Panc1 (cell line): ENCODE data around the gene RNF144A. TPM values are rescaled to one million over a fixed set of nuclear protein-coding genes. Genes with fewer than 3 reads are reported as not detected.

Source experiments
- ATAC-seq: fragments of 200-7000 bp; cut with Tn5 transposase; 2 replicates; pipeline ENCODE4 v1.9.1; 2020; ENCODE audit warnings: mild to moderate bottlenecking, moderate library complexity
- BruUV-seq: library from RNA; stranded (reverse); fragments of 400-500 nt; replicated peaks from 2 replicates; lab custom pipeline; 2021; lab: Mats Ljungman, UMichigan
- CTCF ChIA-PET: fragments of 300-600 bp; sonication (Branson Sonifier 250); formaldehyde crosslinking; loops from one replicate; lab custom pipeline; 2022; ENCODE audit warnings: antibody characterized with exemption; lab: Charles Lee
- POLR2A ChIA-PET: fragments of 300-600 bp; sonication (Branson Sonifier 250); formaldehyde crosslinking; loops from one replicate; lab custom pipeline; 2022; ENCODE audit warnings: antibody characterized with exemption; lab: Charles Lee
- DNase-seq: peaks from one replicate; pipeline ENCODE4 v3.0.0-alpha.2; 2010; ENCODE audit warnings: low read depth, low spot score
- H3K27ac ChIP-seq: 2 replicates; pipeline ENCODE4 v1.5.1; 2011; ENCODE audit warnings: mild to moderate bottlenecking, low read length, inconsistent platforms
- H3K27me3 ChIP-seq: fragments of 200-500 bp; sonication (Bioruptor generic); 2 replicates; pipeline ENCODE4 v1.6.0; 2014; ENCODE audit warnings: low read length, inconsistent platforms; ENCODE audit not compliant: control insufficient read depth, insufficient read depth
- H3K36me3 ChIP-seq: fragments of 200-500 bp; sonication (Bioruptor generic); 2 replicates; pipeline ENCODE4 v1.5.1; 2014; ENCODE audit warnings: inconsistent platforms, mild to moderate bottlenecking, low read length, moderate library complexity; ENCODE audit not compliant: control insufficient read depth, insufficient read depth
- H3K4me1 ChIP-seq: 2 replicates; pipeline ENCODE4 v1.5.1; 2011; ENCODE audit warnings: inconsistent platforms, mild to moderate bottlenecking, low read length, moderate library complexity; ENCODE audit not compliant: control insufficient read depth, insufficient read depth
- H3K4me3 ChIP-seq, 2 experiments: 2 replicates each; pipeline ENCODE4 v1.5.1; 2011 to 2012; ENCODE audit warnings: low read depth in 2 of 2, low read length in 2 of 2, mild to moderate bottlenecking in 2 of 2, inconsistent platforms in 1 of 2, moderate library complexity in 1 of 2
- H3K9me3 ChIP-seq: fragments of 200-500 bp; sonication (Bioruptor generic); 2 replicates; pipeline ENCODE4 v1.5.1; 2014; ENCODE audit warnings: low read depth, mild to moderate bottlenecking, inconsistent platforms, low read length, moderate library complexity; ENCODE audit not compliant: control insufficient read depth, insufficient read depth
- POLR2AphosphoS5 ChIP-seq: IDR thresholded peaks from 2 replicates; pipeline ENCODE4 v1.6.1; 2012; ENCODE audit warnings: mild to moderate bottlenecking, low read depth, low read length, moderate library complexity
- SIN3A ChIP-seq: IDR thresholded peaks from 2 replicates; pipeline ENCODE4 v1.6.1; 2012; ENCODE audit warnings: low read depth, mild to moderate bottlenecking, low read length, moderate library complexity, borderline replicate concordance; ENCODE audit not compliant: insufficient read depth
- TCF7L2 ChIP-seq: IDR thresholded peaks from 2 replicates; pipeline ENCODE4 v1.6.1; 2011; ENCODE audit warnings: mild to moderate bottlenecking, low read depth, low read length, inconsistent platforms
- in situ Hi-C: cut with HindIII; loops from 2 replicates; pipeline ENCODE4 v1.10.0; 2016; ENCODE audit warnings: low sequenced_read_pairs, low pct_unique_long_range_greater_than_20kb
- intact Hi-C: fragments of 100-400 bp; cut with micrococcal nuclease; formaldehyde crosslinking; loops from one replicate; pipeline ENCODE4 v1.10.0; 2022; ENCODE audit not compliant: unreplicated experiment
- total RNA-seq: library from RNA; stranded (reverse); gene quantifications from one replicate; pipeline ENCODE4 v1.2.1, GENCODE V29; 2021; ENCODE audit not compliant: unreplicated experiment
- TF ChIP-seq, protein P1 (sequence below): fragments of 450-650 bp; IDR thresholded peaks from 2 replicates; pipeline ENCODE4 v1.5.1; 2017; ENCODE audit warnings: mild to moderate bottlenecking
- TF ChIP-seq, protein P2 (sequence below), 2 experiments: IDR thresholded peaks; 2 replicates each; pipeline ENCODE4 v1.6.1; 2011 to 2012; ENCODE audit warnings: low read depth in 2 of 2, control low read depth in 1 of 2, low read length in 1 of 2, mild to moderate bottlenecking in 1 of 2, moderate library complexity in 1 of 2; ENCODE audit not compliant: insufficient read depth in 1 of 2

The RNF144A gene
- total RNA-seq, 1 experiment from 2014 or later: 5.4 TPM

DNA sequence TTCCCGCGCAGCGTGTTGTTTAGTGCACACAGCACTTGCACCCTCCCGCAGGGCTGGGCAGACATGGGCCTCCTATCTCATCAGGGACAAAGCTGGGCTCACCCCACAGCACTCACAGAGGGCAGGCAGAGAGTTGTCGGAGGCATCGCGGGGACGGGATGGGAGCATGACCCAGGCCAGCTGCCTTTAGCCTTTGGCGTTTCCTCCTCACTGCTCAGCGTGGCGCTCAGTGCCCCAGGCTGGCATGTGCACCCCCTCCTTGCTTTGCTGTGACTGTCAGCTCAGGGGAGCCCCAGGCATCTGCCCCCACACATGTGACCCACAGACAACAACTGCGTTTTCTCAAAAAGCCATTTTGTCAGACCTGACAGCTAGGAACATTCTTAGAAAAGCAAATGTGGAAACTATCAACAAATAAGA, 101.1 kb downstream of the RNF144A start:
- BruUV-seq: no TSS peak
- no peak for DNase-seq
- ATAC-seq: no peak
- H3K4me3 ChIP-seq: no peak overlapping the region
- H3K9me3 ChIP-seq: no peaks in the 10 kb centered on the region
- POLR2A ChIA-PET: no interaction called here
- in situ Hi-C loops (no loop called here), intact Hi-C loops (no loop called here)
- CTCF ChIA-PET: no interaction called here
- H3K36me3 ChIP-seq: no peaks in the 10 kb centered on the region
- H3K27ac ChIP-seq: no peak overlapping the region
- no peaks in the 10 kb centered on the region for H3K27me3 ChIP-seq
- H3K4me1 ChIP-seq: no peaks in the 10 kb centered on the region
- TF ChIP-seq, protein P1, sequence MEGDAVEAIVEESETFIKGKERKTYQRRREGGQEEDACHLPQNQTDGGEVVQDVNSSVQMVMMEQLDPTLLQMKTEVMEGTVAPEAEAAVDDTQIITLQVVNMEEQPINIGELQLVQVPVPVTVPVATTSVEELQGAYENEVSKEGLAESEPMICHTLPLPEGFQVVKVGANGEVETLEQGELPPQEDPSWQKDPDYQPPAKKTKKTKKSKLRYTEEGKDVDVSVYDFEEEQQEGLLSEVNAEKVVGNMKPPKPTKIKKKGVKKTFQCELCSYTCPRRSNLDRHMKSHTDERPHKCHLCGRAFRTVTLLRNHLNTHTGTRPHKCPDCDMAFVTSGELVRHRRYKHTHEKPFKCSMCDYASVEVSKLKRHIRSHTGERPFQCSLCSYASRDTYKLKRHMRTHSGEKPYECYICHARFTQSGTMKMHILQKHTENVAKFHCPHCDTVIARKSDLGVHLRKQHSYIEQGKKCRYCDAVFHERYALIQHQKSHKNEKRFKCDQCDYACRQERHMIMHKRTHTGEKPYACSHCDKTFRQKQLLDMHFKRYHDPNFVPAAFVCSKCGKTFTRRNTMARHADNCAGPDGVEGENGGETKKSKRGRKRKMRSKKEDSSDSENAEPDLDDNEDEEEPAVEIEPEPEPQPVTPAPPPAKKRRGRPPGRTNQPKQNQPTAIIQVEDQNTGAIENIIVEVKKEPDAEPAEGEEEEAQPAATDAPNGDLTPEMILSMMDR: no peak
- TF ChIP-seq, protein P2, sequence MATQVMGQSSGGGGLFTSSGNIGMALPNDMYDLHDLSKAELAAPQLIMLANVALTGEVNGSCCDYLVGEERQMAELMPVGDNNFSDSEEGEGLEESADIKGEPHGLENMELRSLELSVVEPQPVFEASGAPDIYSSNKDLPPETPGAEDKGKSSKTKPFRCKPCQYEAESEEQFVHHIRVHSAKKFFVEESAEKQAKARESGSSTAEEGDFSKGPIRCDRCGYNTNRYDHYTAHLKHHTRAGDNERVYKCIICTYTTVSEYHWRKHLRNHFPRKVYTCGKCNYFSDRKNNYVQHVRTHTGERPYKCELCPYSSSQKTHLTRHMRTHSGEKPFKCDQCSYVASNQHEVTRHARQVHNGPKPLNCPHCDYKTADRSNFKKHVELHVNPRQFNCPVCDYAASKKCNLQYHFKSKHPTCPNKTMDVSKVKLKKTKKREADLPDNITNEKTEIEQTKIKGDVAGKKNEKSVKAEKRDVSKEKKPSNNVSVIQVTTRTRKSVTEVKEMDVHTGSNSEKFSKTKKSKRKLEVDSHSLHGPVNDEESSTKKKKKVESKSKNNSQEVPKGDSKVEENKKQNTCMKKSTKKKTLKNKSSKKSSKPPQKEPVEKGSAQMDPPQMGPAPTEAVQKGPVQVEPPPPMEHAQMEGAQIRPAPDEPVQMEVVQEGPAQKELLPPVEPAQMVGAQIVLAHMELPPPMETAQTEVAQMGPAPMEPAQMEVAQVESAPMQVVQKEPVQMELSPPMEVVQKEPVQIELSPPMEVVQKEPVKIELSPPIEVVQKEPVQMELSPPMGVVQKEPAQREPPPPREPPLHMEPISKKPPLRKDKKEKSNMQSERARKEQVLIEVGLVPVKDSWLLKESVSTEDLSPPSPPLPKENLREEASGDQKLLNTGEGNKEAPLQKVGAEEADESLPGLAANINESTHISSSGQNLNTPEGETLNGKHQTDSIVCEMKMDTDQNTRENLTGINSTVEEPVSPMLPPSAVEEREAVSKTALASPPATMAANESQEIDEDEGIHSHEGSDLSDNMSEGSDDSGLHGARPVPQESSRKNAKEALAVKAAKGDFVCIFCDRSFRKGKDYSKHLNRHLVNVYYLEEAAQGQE (IDR thresholded peaks at IDR 0.05; ENCODE audit: insufficient read depth in 1 of 2, low read depth in 2 of 2, low read length in 1 of 2): no peak
- TF ChIP-seq POLR2AphosphoS5: no peak

DNA sequence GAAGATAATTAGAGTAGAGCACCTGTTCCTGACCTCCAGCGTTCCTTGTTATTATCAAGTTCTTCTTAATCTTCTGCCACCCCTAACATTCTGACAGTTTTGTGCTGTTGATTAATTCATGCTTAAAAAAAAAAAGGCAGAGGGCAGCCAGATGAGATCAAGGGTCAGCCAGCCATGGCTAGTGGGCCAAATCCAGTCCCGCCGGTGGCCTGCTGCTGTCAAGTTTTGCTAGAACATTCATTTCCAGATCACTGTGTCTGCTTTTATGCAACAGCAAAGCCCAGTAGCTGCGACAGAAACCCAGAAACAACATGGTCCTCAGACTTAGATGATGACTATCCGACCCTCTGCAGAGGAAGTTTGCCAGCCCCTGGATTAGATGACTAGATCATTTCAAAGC, 101.6 kb downstream of the RNF144A start:
- ChIA-PET CTCF (no interaction called here), POLR2A (no interaction called here)

More for the DNA sequence above, 101.6 kb downstream of the RNF144A start:
- no peak for TF ChIP-seq POLR2AphosphoS5
- no peak for TF ChIP-seq TCF7L2
- TF ChIP-seq, protein P2 (IDR thresholded peaks at IDR 0.05; ENCODE audit: insufficient read depth in 1 of 2, low read depth in 2 of 2, low read length in 1 of 2): no peak
- no peak for TF ChIP-seq SIN3A
- TF ChIP-seq, protein P1: no peak
- Histone ChIP-seq H3K9me3 (no peaks in the 10 kb centered on the region), H3K36me3 (no peaks in the 10 kb centered on the region), H3K27ac (no peak overlapping the region), H3K4me3 (no peak overlapping the region), H3K4me1 (no peaks in the 10 kb centered on the region), H3K27me3 (no peaks in the 10 kb centered on the region)
- no TSS peak for BruUV-seq
- DNase-seq (no peak), ATAC-seq (no peak)
- in situ Hi-C loops: no loop called here
- intact Hi-C loops: no loop called here
